GM13977 (cell line): ENCODE measurements around the gene MAP1LC3B.

ENCODE experiments used
- DNase-seq: peaks from one replicate; pipeline ENCODE4 v3.0.0; 2012; ENCODE audit warnings: low spot score
- in situ Hi-C: fragments of 300-500 bp; cut with MboI; formaldehyde crosslinking; loops from one replicate; pipeline ENCODE4 v1.12.0; 2022; ENCODE audit warnings: low sequenced_read_pairs, low pct_unique_long_range_greater_than_20kb, mixed read lengths, inconsistent platforms; ENCODE audit not compliant: unreplicated experiment
- TF ChIP-seq, protein P1 (sequence below): IDR thresholded peaks from 2 replicates; pipeline ENCODE4 v1.5.1; 2012; ENCODE audit warnings: mild to moderate bottlenecking, control low read depth; ENCODE audit not compliant: insufficient read depth; ENCODE audit errors: extremely low read depth, missing control alignments

Gene MAP1LC3B

DNA sequence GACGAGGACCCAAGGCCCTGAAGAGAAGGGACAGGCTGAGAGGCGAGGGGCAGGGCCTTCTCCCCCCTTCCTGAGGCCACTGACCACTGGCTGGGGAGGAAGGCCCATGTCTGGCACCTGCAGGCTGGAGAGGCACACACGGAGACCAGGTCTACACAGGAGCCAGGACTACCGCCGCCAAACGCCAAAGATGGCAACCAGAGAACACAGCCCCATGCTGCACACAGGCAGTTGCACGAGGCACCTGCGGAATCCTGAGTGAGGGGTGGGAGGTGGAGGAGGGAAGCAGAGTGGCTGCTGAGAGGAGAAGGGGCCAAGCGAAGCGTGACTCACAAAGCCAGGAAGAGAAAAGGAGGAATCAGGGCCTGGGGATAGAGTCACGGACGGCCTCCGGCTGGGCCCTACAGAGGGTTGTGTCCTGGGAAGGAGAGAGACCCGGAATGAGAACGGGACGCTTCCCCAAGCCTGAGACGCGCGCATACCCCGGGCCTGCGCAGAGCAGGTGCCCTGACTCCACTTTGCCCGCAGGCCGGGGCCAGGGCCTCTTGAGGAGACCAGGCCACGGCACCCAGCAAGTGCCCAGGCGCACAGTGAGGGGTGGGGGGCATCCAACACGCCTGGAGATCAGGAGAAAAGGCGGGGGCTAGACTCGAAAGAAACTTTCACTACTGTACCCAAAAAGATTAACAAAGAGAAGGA is 46.3 kb upstream of the MAP1LC3B start:
- no peak for DNase-seq
- in situ Hi-C loops: no loop called here
- TF ChIP-seq, protein P1, sequence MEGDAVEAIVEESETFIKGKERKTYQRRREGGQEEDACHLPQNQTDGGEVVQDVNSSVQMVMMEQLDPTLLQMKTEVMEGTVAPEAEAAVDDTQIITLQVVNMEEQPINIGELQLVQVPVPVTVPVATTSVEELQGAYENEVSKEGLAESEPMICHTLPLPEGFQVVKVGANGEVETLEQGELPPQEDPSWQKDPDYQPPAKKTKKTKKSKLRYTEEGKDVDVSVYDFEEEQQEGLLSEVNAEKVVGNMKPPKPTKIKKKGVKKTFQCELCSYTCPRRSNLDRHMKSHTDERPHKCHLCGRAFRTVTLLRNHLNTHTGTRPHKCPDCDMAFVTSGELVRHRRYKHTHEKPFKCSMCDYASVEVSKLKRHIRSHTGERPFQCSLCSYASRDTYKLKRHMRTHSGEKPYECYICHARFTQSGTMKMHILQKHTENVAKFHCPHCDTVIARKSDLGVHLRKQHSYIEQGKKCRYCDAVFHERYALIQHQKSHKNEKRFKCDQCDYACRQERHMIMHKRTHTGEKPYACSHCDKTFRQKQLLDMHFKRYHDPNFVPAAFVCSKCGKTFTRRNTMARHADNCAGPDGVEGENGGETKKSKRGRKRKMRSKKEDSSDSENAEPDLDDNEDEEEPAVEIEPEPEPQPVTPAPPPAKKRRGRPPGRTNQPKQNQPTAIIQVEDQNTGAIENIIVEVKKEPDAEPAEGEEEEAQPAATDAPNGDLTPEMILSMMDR: no peak

DNA sequence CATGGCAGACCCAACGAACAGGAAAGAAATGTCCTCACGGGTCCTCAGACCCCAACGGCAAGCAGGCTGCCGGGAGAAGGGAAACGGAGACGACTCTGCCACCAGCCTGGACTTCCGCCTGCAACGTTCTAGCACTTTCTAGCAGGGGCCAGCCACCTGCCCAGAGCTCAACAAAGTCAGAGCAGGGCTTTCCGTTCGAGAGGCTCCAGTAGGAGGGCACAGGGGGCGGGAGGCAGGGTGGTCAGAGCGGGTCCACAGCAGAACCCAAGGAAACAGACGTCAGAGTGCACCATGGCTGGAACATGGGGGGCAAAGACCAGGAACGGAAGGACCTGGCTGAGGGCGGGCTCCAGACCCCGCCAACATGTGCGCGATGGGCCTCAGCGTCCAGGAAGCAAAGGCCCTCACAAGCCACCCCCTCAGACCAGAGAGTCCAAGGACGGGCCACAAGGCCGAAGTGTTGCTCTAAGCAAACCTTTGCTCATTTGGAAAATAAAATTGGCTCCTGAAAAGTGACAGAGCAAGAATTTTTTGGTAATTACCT is 45.5 kb upstream of the MAP1LC3B start:
- DNase-seq: no peak
- in situ Hi-C loops: no loop called here
- TF ChIP-seq, protein P1: no peak

DNA sequence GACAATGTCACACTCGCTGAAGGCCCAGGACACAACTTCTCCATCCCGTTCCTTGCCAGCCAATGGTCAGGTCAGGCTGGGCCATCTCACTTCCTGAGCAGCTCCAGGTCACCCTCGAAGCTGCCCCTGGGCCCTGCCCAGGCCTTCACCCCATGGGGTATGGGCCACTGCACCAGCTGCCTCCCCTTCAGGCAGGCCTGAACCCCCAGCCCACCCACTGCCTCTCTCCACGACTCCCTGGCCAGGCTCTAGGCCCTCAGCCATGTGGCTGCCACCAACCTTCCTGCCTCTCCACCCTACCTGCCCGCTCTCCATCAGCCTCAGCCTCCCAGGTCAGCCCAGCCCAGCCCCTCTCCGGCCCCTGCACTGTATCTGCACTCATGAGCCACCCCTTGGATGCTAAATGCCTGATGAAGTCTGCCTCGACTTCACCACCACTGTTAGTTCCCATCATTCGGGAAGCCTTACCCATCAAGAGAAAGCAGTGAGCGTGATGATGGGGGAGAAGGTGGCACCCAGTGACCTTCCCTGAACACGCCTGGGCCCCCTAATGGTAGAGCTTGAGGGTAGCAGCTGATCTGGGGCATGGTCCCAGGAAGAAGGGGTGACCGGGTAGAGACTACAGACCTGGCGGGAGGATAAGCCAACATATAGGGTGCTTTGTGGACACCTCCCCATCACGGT is 44.1 kb upstream of the MAP1LC3B start:
- no peak for DNase-seq
- TF ChIP-seq, protein P1: no peak
- in situ Hi-C loops: no loop called here

DNA sequence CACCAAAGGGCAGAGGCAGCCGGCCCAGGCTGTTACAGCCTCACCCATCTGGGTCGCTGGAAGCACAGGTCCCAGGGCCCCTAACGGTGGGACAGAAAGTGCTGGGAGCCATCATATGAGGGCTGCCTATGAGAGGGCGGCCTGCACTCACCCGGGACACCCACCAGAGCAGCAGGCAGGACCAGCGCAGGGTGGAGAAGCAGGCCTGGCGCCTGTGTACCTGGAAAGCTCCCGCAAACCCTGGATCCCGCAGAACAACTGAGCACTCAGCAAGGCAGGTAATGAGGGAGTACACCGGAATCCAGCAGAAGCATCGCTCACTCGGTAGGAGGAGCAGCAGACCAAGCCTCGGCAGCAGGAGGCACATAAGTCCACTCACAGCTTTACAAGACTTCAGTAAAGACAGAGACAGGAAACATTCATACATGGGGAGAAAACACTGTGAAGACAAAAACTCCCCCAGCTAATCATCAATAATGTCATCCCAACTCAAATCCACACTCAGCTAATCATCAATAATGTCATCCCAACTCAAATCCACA is 43.4 kb upstream of the MAP1LC3B start:
- TF ChIP-seq, protein P1: no peak
- no peak for DNase-seq
- in situ Hi-C loops: no loop called here

DNA sequence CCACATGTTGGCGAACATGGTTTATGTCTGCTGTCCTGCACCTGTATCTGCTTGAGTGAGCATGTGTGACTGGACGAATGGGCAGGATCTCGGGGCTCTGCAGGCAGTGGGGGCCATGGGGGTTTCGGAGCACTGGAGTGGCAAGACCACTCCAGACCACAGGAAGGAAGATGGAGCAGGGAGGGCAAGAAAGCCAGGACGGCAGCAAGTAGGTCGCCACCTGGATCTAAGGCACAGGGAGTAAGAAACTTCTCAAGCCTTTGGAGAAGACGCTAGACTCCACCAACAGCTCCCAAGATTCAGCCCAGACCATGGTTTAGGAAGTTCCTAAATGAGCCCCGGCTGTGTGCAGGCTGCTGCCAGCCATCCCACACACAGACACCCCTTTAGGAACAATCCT is 42.1 kb upstream of the MAP1LC3B start:
- in situ Hi-C loops: no loop called here
- DNase-seq: no peak
- TF ChIP-seq, protein P1: no peak

DNA sequence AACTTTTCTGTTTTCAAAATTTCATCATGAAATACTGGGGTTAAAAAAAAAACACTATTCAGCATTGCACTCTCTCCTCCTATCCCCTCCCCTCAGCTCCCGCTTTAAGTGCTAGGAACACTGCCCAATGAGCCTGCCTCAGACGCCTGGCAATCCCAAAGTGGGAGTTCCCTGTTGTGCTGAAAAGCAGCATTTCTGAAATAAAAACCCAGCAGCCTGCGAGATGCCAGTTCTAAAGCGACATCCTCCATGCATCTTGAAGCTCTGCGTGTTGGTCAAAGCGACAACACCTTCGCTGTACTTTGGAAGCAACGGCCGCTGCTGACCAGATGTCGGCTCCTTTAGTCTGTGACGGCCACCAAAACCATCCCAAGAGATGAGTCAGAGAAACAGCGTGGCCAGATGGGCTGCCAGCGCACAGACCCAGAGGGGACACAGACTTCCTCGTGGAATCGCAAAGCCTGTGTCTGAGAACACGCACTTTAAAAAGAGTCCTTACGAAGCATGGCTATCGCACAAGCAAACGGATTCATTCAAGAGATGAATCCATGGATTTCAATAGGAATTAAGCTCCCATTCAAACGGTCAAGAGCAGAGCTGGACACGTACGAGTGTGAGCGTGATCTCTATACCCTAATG is 41.3 kb upstream of the MAP1LC3B start:
- TF ChIP-seq, protein P1: no peak
- DNase-seq: no peak
- in situ Hi-C loops: no loop called here
